PC-9 (cell line): Measurements from ENCODE around the gene IL1RL1. TPM values are rescaled to one million over a fixed set of nuclear protein-coding genes. Genes with fewer than 3 reads are reported as not detected.

ENCODE experiments used
- BruUV-seq: library from RNA; stranded (reverse); fragments of 400-500 nt; replicated peaks from 2 replicates; lab custom pipeline; 2021; lab: Mats Ljungman, UMichigan
- CTCF ChIA-PET: fragments of 300-600 bp; sonication (Branson Sonifier 250); formaldehyde crosslinking; loops from one replicate; lab custom pipeline; 2022; ENCODE audit warnings: antibody characterized with exemption; lab: Charles Lee
- POLR2A ChIA-PET: fragments of 300-600 bp; sonication (Branson Sonifier 250); formaldehyde crosslinking; loops from one replicate; lab custom pipeline; 2022; ENCODE audit warnings: antibody characterized with exemption; ENCODE audit not compliant: unreplicated experiment; lab: Charles Lee
- DNase-seq, 2 experiments: peaks; one replicate each; pipeline versions ENCODE4 v3.0.0 to v3.0.0-alpha.2; 2015 to 2022; ENCODE audit warnings: mixed read lengths in 1 of 2
- H2AFZ ChIP-seq: fragments of 200-600 bp; sonication (generic); 2 replicates; pipeline ENCODE4 v1.8.1; 2017; ENCODE audit warnings: antibody characterized with exemption
- H3F3A ChIP-seq: fragments of 200-600 bp; sonication (generic); 2 replicates; pipeline ENCODE4 v1.8.1; 2017; ENCODE audit warnings: antibody characterized with exemption, mild to moderate bottlenecking, low read depth; ENCODE audit not compliant: insufficient read depth
- H3K27ac ChIP-seq: fragments of 200-600 bp; sonication (generic); 2 replicates; pipeline ENCODE4 v1.6.1; 2016; ENCODE audit warnings: mixed run types
- H3K27me3 ChIP-seq: fragments of 200-600 bp; sonication (generic); 2 replicates; pipeline ENCODE4 v1.6.1; 2016; ENCODE audit warnings: low read depth, mixed run types; ENCODE audit not compliant: insufficient read depth
- H3K36me3 ChIP-seq: fragments of 200-600 bp; sonication (generic); 2 replicates; pipeline ENCODE4 v1.6.1; 2016; ENCODE audit warnings: low read depth, mixed run types
- H3K4me1 ChIP-seq: fragments of 200-600 bp; sonication (generic); replicated peaks from 2 replicates; pipeline ENCODE4 v1.6.1; 2016; ENCODE audit warnings: mixed run types; ENCODE audit not compliant: insufficient read depth
- H3K4me2 ChIP-seq: fragments of 200-600 bp; sonication (generic); 2 replicates; pipeline ENCODE4 v1.6.1; 2017; ENCODE audit warnings: mixed run types
- H3K4me3 ChIP-seq: fragments of 200-600 bp; sonication (generic); 2 replicates; pipeline ENCODE4 v1.6.1; 2016; ENCODE audit warnings: mixed run types
- H3K79me2 ChIP-seq: fragments of 200-600 bp; sonication (generic); 2 replicates; pipeline ENCODE4 v1.6.1; 2017; ENCODE audit warnings: low read depth, mixed run types
- H3K9me2 ChIP-seq: fragments of 200-600 bp; sonication (generic); 2 replicates; pipeline ENCODE4 v1.8.1; 2017; ENCODE audit warnings: mild to moderate bottlenecking; ENCODE audit not compliant: insufficient read depth
- H3K9me3 ChIP-seq: fragments of 200-600 bp; sonication (generic); 2 replicates; pipeline ENCODE4 v1.8.1; 2016; ENCODE audit warnings: low read depth; ENCODE audit not compliant: insufficient read depth
- H4K20me1 ChIP-seq: fragments of 200-600 bp; sonication (generic); 2 replicates; pipeline ENCODE4 v1.8.1; 2017; ENCODE audit not compliant: insufficient read depth
- EZH2 ChIP-seq: fragments of 200-600 bp; sonication (generic); IDR thresholded peaks from 2 replicates; pipeline ENCODE4 v1.8.0; 2017; ENCODE audit warnings: antibody characterized with exemption, low read depth
- intact Hi-C: fragments of 100-400 bp; cut with micrococcal nuclease; formaldehyde crosslinking; loops from one replicate; pipeline ENCODE4 v1.10.0; 2022; ENCODE audit not compliant: unreplicated experiment
- total RNA-seq: library from RNA; stranded (reverse); gene quantifications from 2 replicates; pipeline ENCODE4 v1.2.3, GENCODE V29; 2021
- TF ChIP-seq, protein P1 (sequence below): fragments of 200-600 bp; sonication (generic); conservative IDR thresholded peaks from 2 replicates; pipeline ENCODE4 v1.6.1; 2017; ENCODE audit warnings: mixed run types, antibody characterized with exemption, mild to moderate bottlenecking, moderate library complexity

Gene IL1RL1
- total RNA-seq, 1 experiment from 2014 or later, result 1.7 TPM

DNA sequence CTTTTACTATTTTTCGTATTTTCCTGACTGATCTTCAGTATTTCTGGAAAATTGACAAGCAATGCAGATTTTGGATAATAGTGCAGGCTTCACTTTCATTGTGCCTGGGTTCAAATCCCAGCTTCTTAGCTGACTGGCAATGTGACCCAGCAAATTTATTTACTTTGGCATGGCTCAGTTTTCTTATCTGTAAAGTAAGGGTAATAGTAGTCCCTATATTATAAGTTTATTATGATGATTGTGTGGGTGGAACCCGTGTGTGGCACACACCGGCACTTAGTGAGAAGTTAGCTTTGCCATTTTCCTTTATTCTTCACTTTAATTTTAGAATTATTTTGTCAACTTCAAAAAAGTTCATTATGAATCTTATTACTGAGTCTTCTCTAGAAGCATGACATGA lies 7.8 kb upstream of the IL1RL1 start:
- ChIA-PET POLR2A (no interaction called here), CTCF (no interaction called here)
- Histone ChIP-seq H3K36me3 (no peaks in the 10 kb centered on the region), H2AFZ (no peak overlapping the region), H3K9me3 (no peaks in the 10 kb centered on the region), H3K9me2 (no peaks in the 10 kb centered on the region), H3K79me2 (no peaks in the 10 kb centered on the region), H3F3A (no peaks in the 10 kb centered on the region), H3K27me3 (no peaks in the 10 kb centered on the region), H3K4me2 (no peak overlapping the region), H3K4me3 (no peak overlapping the region), H4K20me1 (no peaks in the 10 kb centered on the region), H3K27ac (no peak overlapping the region), H3K4me1 (no peaks in the 10 kb centered on the region)
- TF ChIP-seq EZH2, result no peak
- TF ChIP-seq, protein P1, sequence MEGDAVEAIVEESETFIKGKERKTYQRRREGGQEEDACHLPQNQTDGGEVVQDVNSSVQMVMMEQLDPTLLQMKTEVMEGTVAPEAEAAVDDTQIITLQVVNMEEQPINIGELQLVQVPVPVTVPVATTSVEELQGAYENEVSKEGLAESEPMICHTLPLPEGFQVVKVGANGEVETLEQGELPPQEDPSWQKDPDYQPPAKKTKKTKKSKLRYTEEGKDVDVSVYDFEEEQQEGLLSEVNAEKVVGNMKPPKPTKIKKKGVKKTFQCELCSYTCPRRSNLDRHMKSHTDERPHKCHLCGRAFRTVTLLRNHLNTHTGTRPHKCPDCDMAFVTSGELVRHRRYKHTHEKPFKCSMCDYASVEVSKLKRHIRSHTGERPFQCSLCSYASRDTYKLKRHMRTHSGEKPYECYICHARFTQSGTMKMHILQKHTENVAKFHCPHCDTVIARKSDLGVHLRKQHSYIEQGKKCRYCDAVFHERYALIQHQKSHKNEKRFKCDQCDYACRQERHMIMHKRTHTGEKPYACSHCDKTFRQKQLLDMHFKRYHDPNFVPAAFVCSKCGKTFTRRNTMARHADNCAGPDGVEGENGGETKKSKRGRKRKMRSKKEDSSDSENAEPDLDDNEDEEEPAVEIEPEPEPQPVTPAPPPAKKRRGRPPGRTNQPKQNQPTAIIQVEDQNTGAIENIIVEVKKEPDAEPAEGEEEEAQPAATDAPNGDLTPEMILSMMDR, result no peak
- no peak for DNase-seq
- intact Hi-C loops, result no loop called here
- BruUV-seq, result no TSS peak

DNA sequence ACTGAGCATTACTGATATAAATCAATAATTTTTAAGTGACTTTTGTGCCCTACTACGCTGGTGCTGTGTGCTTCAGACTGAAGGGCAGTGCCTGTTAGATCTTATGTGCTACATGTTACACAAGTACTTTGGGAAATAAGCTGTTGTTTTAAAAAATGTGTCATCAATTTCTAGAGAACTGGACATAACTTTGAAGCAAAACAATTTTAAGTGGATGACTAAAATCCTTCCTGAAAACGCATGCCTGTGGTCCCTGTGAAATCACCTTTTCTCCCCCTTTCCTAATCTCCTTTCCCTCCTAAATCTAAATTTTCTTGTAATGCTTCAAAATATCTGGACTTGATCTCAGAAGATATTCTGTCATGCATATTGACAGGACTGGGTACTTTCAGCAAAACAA lies 7.1 kb upstream of the IL1RL1 start:
- Histone ChIP-seq H3K9me2 (no peaks in the 10 kb centered on the region), H3K79me2 (no peaks in the 10 kb centered on the region), H4K20me1 (no peaks in the 10 kb centered on the region), H3K9me3 (no peaks in the 10 kb centered on the region), H3K4me1 (no peaks in the 10 kb centered on the region), H2AFZ (no peak overlapping the region), H3K27me3 (no peaks in the 10 kb centered on the region), H3K27ac (no peak overlapping the region), H3K4me3 (no peak overlapping the region), H3K4me2 (no peak overlapping the region), H3F3A (no peaks in the 10 kb centered on the region), H3K36me3 (no peaks in the 10 kb centered on the region)
- DNase-seq, result no peak
- ChIA-PET CTCF (no interaction called here), POLR2A (no interaction called here)
- intact Hi-C loops, result no loop called here
- no peak for TF ChIP-seq EZH2
- TF ChIP-seq, protein P1, result no peak
- BruUV-seq, result no TSS peak

DNA sequence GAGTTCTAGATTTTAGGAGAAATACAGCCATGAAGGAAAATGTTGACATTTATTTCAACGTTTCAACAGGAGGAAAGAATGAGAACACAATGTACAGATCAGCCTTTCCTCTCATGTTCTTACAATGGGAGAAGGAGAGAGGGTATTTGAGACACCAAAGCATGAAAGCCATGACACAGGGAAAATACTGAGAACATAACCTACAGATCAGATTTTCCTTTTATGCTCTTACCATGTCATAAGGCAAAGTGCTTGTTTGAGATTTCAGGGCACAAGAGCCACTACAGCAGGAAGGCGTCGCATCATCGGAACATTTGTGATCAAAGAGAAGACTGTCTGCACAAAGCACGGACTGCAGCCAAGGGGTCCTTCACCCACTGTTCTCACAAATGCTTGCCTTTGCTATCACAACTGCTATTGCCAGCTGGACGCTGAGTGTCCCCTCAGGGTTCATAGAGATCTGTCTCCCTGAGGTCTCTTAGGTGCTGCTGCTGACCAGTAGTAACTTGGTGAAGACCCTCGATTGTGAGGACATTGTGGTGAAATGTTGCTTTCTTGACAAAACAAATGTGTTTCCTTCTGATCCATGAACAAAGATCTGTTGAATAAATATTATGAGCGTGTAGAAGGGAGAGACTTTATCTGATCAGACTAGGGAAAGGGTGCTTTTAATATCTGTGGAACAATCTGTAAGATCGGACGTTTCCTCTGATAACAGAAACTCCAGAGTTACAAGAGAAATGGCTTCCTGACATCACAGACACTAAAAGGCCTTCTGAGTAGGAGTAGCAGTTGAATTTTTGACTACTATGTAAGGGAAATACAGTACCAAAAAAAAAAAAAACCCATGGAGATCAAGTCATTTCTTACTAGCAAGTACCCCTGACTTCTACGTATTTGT lies 6.4 kb upstream of the IL1RL1 start:
- CTCF ChIA-PET, result no interaction called here

More for the DNA sequence above, 6.4 kb upstream of the IL1RL1 start:
- no peak overlapping the region for H3K27ac ChIP-seq
- H3K79me2 ChIP-seq, result no peaks in the 10 kb centered on the region
- no peaks in the 10 kb centered on the region for H3K9me2 ChIP-seq
- no peaks in the 10 kb centered on the region for H3K27me3 ChIP-seq
- H3K36me3 ChIP-seq, result no peaks in the 10 kb centered on the region
- H3K9me3 ChIP-seq, result no peaks in the 10 kb centered on the region
- no TSS peak for BruUV-seq
- H3K4me3 ChIP-seq, result no peak overlapping the region
- H3K4me1 ChIP-seq, result no peaks in the 10 kb centered on the region
- no peak overlapping the region for H2AFZ ChIP-seq
- H3F3A ChIP-seq, result no peaks in the 10 kb centered on the region
- POLR2A ChIA-PET, result no interaction called here
- no peak for DNase-seq
- H4K20me1 ChIP-seq, result no peaks in the 10 kb centered on the region
- intact Hi-C loops, result no loop called here
- H3K4me2 ChIP-seq, result no peak overlapping the region
- TF ChIP-seq, protein P1, result no peak
- no peak for TF ChIP-seq EZH2
